ENCODE measurements around the gene CASP2. TPM values are rescaled to one million over a fixed set of nuclear protein-coding genes. Genes with fewer than 3 reads are reported as not detected.

CASP2 gene
- total RNA-seq, 1 experiment from 2014 or later, result 65.3 TPM

DNA sequence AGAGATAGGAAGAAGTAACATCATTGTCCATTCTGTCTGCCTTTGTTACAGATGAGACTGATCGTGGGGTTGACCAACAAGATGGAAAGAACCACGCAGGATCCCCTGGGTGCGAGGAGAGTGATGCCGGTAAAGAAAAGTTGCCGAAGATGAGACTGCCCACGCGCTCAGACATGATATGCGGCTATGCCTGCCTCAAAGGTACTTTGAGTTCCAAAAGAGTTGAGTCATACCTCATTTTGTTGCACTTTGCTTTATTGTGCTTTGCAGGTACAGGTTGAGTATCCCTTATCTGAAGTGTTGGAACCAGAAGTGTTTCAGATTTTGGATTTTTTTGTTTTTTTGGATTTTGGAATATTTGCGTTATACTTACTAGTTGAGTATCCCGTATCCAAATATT is 15.6 kb downstream of the CASP2 start:
- no peak overlapping the region for H3K4me2 ChIP-seq (ENCODE audit: insufficient read depth, insufficient read length, low read length)
- TF ChIP-seq, protein P1, sequence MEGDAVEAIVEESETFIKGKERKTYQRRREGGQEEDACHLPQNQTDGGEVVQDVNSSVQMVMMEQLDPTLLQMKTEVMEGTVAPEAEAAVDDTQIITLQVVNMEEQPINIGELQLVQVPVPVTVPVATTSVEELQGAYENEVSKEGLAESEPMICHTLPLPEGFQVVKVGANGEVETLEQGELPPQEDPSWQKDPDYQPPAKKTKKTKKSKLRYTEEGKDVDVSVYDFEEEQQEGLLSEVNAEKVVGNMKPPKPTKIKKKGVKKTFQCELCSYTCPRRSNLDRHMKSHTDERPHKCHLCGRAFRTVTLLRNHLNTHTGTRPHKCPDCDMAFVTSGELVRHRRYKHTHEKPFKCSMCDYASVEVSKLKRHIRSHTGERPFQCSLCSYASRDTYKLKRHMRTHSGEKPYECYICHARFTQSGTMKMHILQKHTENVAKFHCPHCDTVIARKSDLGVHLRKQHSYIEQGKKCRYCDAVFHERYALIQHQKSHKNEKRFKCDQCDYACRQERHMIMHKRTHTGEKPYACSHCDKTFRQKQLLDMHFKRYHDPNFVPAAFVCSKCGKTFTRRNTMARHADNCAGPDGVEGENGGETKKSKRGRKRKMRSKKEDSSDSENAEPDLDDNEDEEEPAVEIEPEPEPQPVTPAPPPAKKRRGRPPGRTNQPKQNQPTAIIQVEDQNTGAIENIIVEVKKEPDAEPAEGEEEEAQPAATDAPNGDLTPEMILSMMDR (conservative IDR thresholded peaks at IDR 0.05), result no peak
- H3K4me1 ChIP-seq (ENCODE audit: insufficient read depth, low read length), result no peaks in the 10 kb centered on the region
- no peak overlapping the region for H3K18ac ChIP-seq (ENCODE audit: insufficient read length, low read depth, low read length)
- H3K23me2 ChIP-seq (ENCODE audit: insufficient read length, low read depth, low read length, poor library complexity, severe bottlenecking), result no peaks in the 10 kb centered on the region
- H4K8ac ChIP-seq (replicated peaks; ENCODE audit: insufficient read length, low read depth, low read length), result no peak overlapping the region
- no peak for DNase-seq
- no peak overlapping the region for H2BK15ac ChIP-seq (ENCODE audit: low read depth, low read length)
- no peaks in the 10 kb centered on the region; the same call in 1 of the 2 replicates for H3K27me3 Mint-ChIP-seq (ENCODE audit: low read depth)
- H3K27me3 ChIP-seq (ENCODE audit: insufficient read depth, low read length), result no peaks in the 10 kb centered on the region
- no peaks in the 10 kb centered on the region for H3K79me2 ChIP-seq (ENCODE audit: insufficient read depth, low read length)
- no peaks in the 10 kb centered on the region for H3K79me1 ChIP-seq (ENCODE audit: insufficient read depth, low read depth, low read length, poor library complexity, severe bottlenecking)
- no peak overlapping the region for H3K27ac Mint-ChIP-seq
- no peak overlapping the region for H3K27ac ChIP-seq (ENCODE audit: insufficient read length, low read depth, low read length)
- no CpG with 5 or more reads among the region's 10 CpGs for WGBS (ENCODE audit: extremely low coverage, insufficient read length, low lambda C conversion rate)
- H2AFZ ChIP-seq (ENCODE audit: low read length), result no peak overlapping the region
- no peak overlapping the region for H2BK20ac ChIP-seq (ENCODE audit: low read depth, low read length, poor library complexity, severe bottlenecking)
- no peak overlapping the region for H3T11ph ChIP-seq (ENCODE audit: low read length)
- no peak overlapping the region for H4K5ac ChIP-seq (ENCODE audit: insufficient read length, low read depth, low read length)
- peaks cover 68 to 95% (median 94%) of the 10 kb centered on the region in 3 experiments for H3K36me3 Mint-ChIP-seq (ENCODE audit: insufficient read depth in 1 of 3, low read depth in 3 of 3)
- no peak overlapping the region for H2AK5ac ChIP-seq (ENCODE audit: insufficient read length, low read length)
- no peak overlapping the region for H3K4me3 Mint-ChIP-seq
- no peaks in the 10 kb centered on the region for H3K9me3 Mint-ChIP-seq
- no peak overlapping the region for H3K9ac ChIP-seq (ENCODE audit: extremely low read depth, insufficient read length, low read length)
- no peak overlapping the region for H3K4ac ChIP-seq (ENCODE audit: low read depth, low read length)
- no peak overlapping the region for H4K91ac ChIP-seq (ENCODE audit: insufficient read length, low read depth, low read length)
- no peak overlapping the region for H2BK12ac ChIP-seq (ENCODE audit: insufficient read length, low read depth, low read length)
- no peak overlapping the region for H2BK5ac ChIP-seq (ENCODE audit: insufficient read length, low read length)
- H3K14ac ChIP-seq (ENCODE audit: insufficient read depth, low read length), result no peak overlapping the region
- no peaks in the 10 kb centered on the region for H3K4me1 Mint-ChIP-seq
- H2BK120ac ChIP-seq (ENCODE audit: low read depth, low read length, poor library complexity, severe bottlenecking), result no peak overlapping the region
- no peak overlapping the region for H3K23ac ChIP-seq (ENCODE audit: insufficient read length, low read depth, low read length)
- no peaks in the 10 kb centered on the region for H4K20me1 ChIP-seq (ENCODE audit: control insufficient read depth, insufficient read depth, insufficient read length)
- no peaks in the 10 kb centered on the region for H3K9me3 ChIP-seq (ENCODE audit: control insufficient read depth, low read depth, low read length)
- H3K56ac ChIP-seq (ENCODE audit: insufficient read length, low read depth, low read length), result no peak overlapping the region
